OCI-LY1 (cell line): ENCODE measurements around the gene BRD2.

ENCODE experiments used
- H2AFZ ChIP-seq: fragments of 200-600 bp; sonication (generic), shearing (Covaris generic); 2 replicates; pipeline ENCODE4 v1.6.0; 2014; ENCODE audit warnings: antibody characterized with exemption, mild to moderate bottlenecking, low read length
- H3F3A ChIP-seq: fragments of 200-600 bp; sonication (generic), shearing (Covaris generic); 2 replicates; pipeline ENCODE4 v1.6.0; 2014; ENCODE audit warnings: mild to moderate bottlenecking, antibody characterized with exemption, low read length, moderate library complexity; ENCODE audit not compliant: insufficient read depth
- H3K27ac ChIP-seq: fragments of 200-600 bp; sonication (generic); 2 replicates; pipeline ENCODE4 v1.5.1; 2014; ENCODE audit warnings: low read length, mixed run types, mild to moderate bottlenecking, low read depth; ENCODE audit not compliant: poor library complexity, severe bottlenecking
- H3K27me3 ChIP-seq: fragments of 200-600 bp; sonication (generic); 2 replicates; pipeline ENCODE4 v1.6.0; 2014; ENCODE audit warnings: antibody characterized with exemption, mild to moderate bottlenecking, low read length, moderate library complexity; ENCODE audit not compliant: insufficient read depth
- H3K36me3 ChIP-seq: fragments of 200-600 bp; sonication (generic); 2 replicates; pipeline ENCODE4 v1.6.1; 2014; ENCODE audit warnings: mild to moderate bottlenecking, antibody characterized with exemption, low read length, moderate library complexity, mixed read lengths; ENCODE audit not compliant: insufficient read depth
- H3K4me1 ChIP-seq: fragments of 200-600 bp; sonication (generic); 2 replicates; pipeline ENCODE4 v1.5.1; 2014; ENCODE audit warnings: mild to moderate bottlenecking, low read length, moderate library complexity; ENCODE audit not compliant: insufficient read depth, severe bottlenecking
- H3K4me2 ChIP-seq: fragments of 200-600 bp; sonication (generic), shearing (Covaris generic); 2 replicates; pipeline ENCODE4 v1.6.1; 2014; ENCODE audit warnings: low read length
- H3K4me3 ChIP-seq: fragments of 200-600 bp; sonication (generic); 2 replicates; pipeline ENCODE4 v1.5.1; 2014; ENCODE audit warnings: low read length, low read depth, mild to moderate bottlenecking, mixed read lengths; ENCODE audit not compliant: poor library complexity, severe bottlenecking
- H3K79me2 ChIP-seq: fragments of 200-600 bp; shearing (Covaris generic); 2 replicates; pipeline ENCODE4 v1.6.1; 2016; ENCODE audit warnings: mixed run types, low read length, mixed read lengths; ENCODE audit not compliant: insufficient read depth
- H3K9ac ChIP-seq: fragments of 200-600 bp; sonication (generic), shearing (Covaris generic); 2 replicates; pipeline ENCODE4 v1.6.1; 2014; ENCODE audit warnings: mild to moderate bottlenecking, low read length, mixed read lengths
- H3K9me2 ChIP-seq: fragments of 200-600 bp; sonication (generic), shearing (Covaris generic); 2 replicates; pipeline ENCODE4 v1.6.1; 2014; ENCODE audit warnings: low read depth, mild to moderate bottlenecking, low read length, mixed read lengths
- H3K9me3 ChIP-seq: fragments of 200-600 bp; shearing (Covaris generic); 2 replicates; pipeline ENCODE4 v1.6.1; 2014; ENCODE audit warnings: low read length, mixed read lengths
- H4K20me1 ChIP-seq: fragments of 200-600 bp; sonication (generic), shearing (Covaris generic); 2 replicates; pipeline ENCODE4 v1.6.0; 2016; ENCODE audit warnings: mild to moderate bottlenecking, low read length; ENCODE audit not compliant: insufficient read depth
- CTCF ChIP-seq: fragments of 200-600 bp; sonication (generic), shearing (Covaris generic); IDR thresholded peaks from 2 replicates; pipeline ENCODE4 v1.5.1; 2017; ENCODE audit warnings: mild to moderate bottlenecking, antibody characterized with exemption, low read length, moderate library complexity, mixed read lengths
- EZH2 ChIP-seq: fragments of 200-600 bp; sonication (generic), shearing (Covaris generic); IDR thresholded peaks from 2 replicates; pipeline ENCODE4 v1.8.0; 2017; ENCODE audit warnings: borderline replicate concordance, mixed run types, mild to moderate bottlenecking, antibody characterized with exemption, low read length, moderate library complexity, mixed read lengths

Gene BRD2

GRCh38 chr6:32983964-32984621 lies 15.7 kb downstream of the BRD2 start:
- Histone ChIP-seq H3F3A (peaks cover 47% of the 10 kb centered on the region), H3K79me2 (no peaks in the 10 kb centered on the region), H3K4me2 (no peak overlapping the region), H2AFZ (no peak overlapping the region), H3K27me3 (no peaks in the 10 kb centered on the region), H3K9ac (no peak overlapping the region), H3K9me3 (no peaks in the 10 kb centered on the region), H3K36me3 (peaks cover 46% of the 10 kb centered on the region), H4K20me1 (no peaks in the 10 kb centered on the region), H3K27ac (peak overlapping the region; percentile 75), H3K4me1 (peaks cover 4% of the 10 kb centered on the region), H3K9me2 (no peaks in the 10 kb centered on the region), H3K4me3 (no peak overlapping the region)
- no peak for TF ChIP-seq EZH2
- TF ChIP-seq CTCF, result no peak

- H4K20me1 ChIP-seq, result no peaks in the 10 kb centered on the region
- no peak overlapping the region for H3K4me2 ChIP-seq
- no peak overlapping the region for H3K4me3 ChIP-seq
- peaks cover 4% of the 10 kb centered on the region for H3K4me1 ChIP-seq
- no peak overlapping the region for H3K9ac ChIP-seq
- no peaks in the 10 kb centered on the region for H3K9me2 ChIP-seq
- H3K9me3 ChIP-seq, result no peaks in the 10 kb centered on the region
- no peaks in the 10 kb centered on the region for H3K79me2 ChIP-seq
- no peaks in the 10 kb centered on the region for H3K27me3 ChIP-seq
- peaks cover 38% of the 10 kb centered on the region for H3K36me3 ChIP-seq
- TF ChIP-seq EZH2 (no peak), CTCF (peak; percentile 91)
- H2AFZ ChIP-seq, result no peak overlapping the region
- H3F3A ChIP-seq, result peaks cover 41% of the 10 kb centered on the region
- peak overlapping the region; percentile 75 for H3K27ac ChIP-seq
Measured at GRCh38 chr6:32984622-32985389, 16.4 kb downstream of the BRD2 start.

GRCh38 chr6:32989368-32989767 lies 21.0 kb downstream of the BRD2 start:
- Histone ChIP-seq H3K4me1 (peaks cover 3% of the 10 kb centered on the region), H3K27ac (no peak overlapping the region), H3K79me2 (no peaks in the 10 kb centered on the region), H3K4me2 (no peak overlapping the region), H4K20me1 (no peaks in the 10 kb centered on the region), H3K27me3 (no peaks in the 10 kb centered on the region; the same call in 1 of the 2 replicates), H3F3A (peaks cover 2% of the 10 kb centered on the region), H3K9ac (no peak overlapping the region), H3K4me3 (no peak overlapping the region), H3K9me3 (no peaks in the 10 kb centered on the region), H3K36me3 (no peaks in the 10 kb centered on the region; the same call in 1 of the 2 replicates), H2AFZ (no peak overlapping the region), H3K9me2 (no peaks in the 10 kb centered on the region)
- no peak for TF ChIP-seq CTCF
- TF ChIP-seq EZH2, result no peak
